ENCODE results near the gene LAMTOR1. TPM values are rescaled to one million over a fixed set of nuclear protein-coding genes. Genes with fewer than 3 reads are reported as not detected.

LAMTOR1 gene
- total RNA-seq, 2 experiments from 2014 or later: 68.1 to 70.4 TPM

Small RNA genes lying within 50 kb of the gene (microRNA-seq; reads per million reads assigned to microRNA genes)
- gene MIR3165 (ENCODE audit: borderline microRNAs expressed, borderline replicate concordance): 0.84 reads per million

Other genes with a start within 250 kb of the LAMTOR1 start
- gene DEFB131B, start 224.8 kb downstream of the LAMTOR1 start, total RNA-seq: not detected
- gene XNDC1N, start 174.7 kb downstream of the LAMTOR1 start, total RNA-seq: 10 to 100 TPM; 15.5 to 18.7 TPM
- 10 to 100 TPM; 23.8 to 26.4 TPM for gene RNF121, start 174.3 kb downstream of the LAMTOR1 start, total RNA-seq
- 10 to 100 TPM; 15.3 to 16.5 TPM for gene IL18BP, start 104.4 kb downstream of the LAMTOR1 start, total RNA-seq
- 100 to 1,000 TPM; 217 to 227 TPM for gene NUMA1, start 22.8 kb downstream of the LAMTOR1 start, total RNA-seq
- gene LRRC51, start 22.4 kb downstream of the LAMTOR1 start, total RNA-seq: 1 to 10 TPM; 9.3 to 9.5 TPM
- not detected for gene TOMT, start 2.6 kb upstream of the LAMTOR1 start, total RNA-seq
- 10 to 100 TPM; 74.5 to 79.6 TPM for gene ANAPC15, start 9.4 kb upstream of the LAMTOR1 start, total RNA-seq
- not detected for gene FOLR3, start 32.4 kb upstream of the LAMTOR1 start, total RNA-seq
- gene FOLR1, start 88.8 kb upstream of the LAMTOR1 start, total RNA-seq: not detected
- gene FOLR2, start 113.5 kb upstream of the LAMTOR1 start, total RNA-seq: not detected
- gene INPPL1, start 121.5 kb upstream of the LAMTOR1 start, total RNA-seq: 100 to 1,000 TPM; 112 to 122 TPM
- gene PHOX2A, start 140.9 kb upstream of the LAMTOR1 start, total RNA-seq: not detected

Measured in activated CD4-positive, alpha-beta T cell treated with anti-CD3 and anti-CD28 coated beads, Interleukin-2, amount 10 ng/mL, durations not matched to agents 7 days and 5 days (primary cell).